ENCODE data around the gene KRT222. TPM values are rescaled to one million over a fixed set of nuclear protein-coding genes. Genes with fewer than 3 reads are reported as not detected.

The KRT222 gene
- total and polyA plus RNA-seq, 2 donors: 0.19 to 0.84 TPM

DNA sequence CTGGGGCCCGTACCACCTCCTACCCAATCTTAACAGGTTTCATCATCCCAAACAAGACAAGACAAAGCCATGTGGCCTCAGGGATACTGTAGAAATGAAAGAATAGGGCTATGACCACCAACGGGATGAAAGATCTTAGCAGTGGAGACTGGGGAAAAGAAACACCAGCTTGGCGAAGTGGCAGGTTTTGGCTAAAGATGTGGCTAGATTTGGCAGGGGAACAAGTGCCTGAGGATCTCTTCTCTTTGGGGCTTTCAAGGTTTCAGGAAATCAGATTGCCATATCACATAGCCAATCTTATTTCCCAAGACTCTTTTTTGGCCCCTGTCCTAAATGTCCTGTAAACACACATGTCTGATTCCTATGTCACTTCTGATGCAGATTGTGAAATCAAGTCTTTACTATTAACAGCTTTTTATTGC, 31.7 kb upstream of the KRT222 start:
- 71% methylated on average over 3 of the region's 3 CpGs for WGBS
- Histone ChIP-seq H3K27ac (ENCODE audit: low read depth in 1 of 2, low read length in 1 of 2) (peak overlapping the region in 1 of 2 donors; percentile 8), H3K9me3 (ENCODE audit: control insufficient read depth in 2 of 2, insufficient read depth in 1 of 2, low read length in 1 of 2) (no peaks in the 10 kb centered on the region)

DNA sequence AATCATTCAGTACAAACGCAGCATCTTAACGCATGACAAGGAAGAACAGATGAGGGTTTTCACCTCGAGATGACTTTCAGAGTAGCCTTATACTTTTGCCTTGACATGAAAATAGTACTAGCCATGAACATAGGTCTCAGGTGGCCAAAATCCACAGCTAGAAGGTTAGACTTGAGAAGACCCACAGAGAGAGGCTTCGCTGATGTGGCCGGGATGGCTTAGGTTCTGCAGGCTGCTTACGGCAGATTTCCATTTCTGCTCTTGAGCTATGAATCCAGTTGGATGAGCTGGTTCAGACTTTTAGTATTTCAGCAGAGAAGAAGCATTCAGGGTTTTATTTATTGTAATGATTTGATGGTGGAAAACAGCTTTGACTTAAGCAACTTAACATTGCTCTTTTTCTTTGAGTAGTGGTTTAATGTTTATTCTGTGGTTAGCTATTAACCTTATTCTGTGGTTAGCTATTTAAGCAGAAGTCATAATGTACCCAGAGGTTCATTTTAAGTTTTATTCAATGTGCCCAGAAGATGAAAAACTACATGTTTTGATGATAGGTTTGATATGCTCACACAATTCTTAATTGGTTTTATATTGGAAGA, 31.0 kb upstream of the KRT222 start:
- DNase-seq (ENCODE audit: low read depth in 6 of 9, low spot score in 9 of 9): no peak
- Histone ChIP-seq H3K36me3 (ENCODE audit: control insufficient read depth in 2 of 2, insufficient read depth in 2 of 2, low read length in 1 of 2) (no peaks in the 10 kb centered on the region), H3K27me3 (ENCODE audit: control insufficient read depth in 2 of 2, insufficient read depth in 1 of 2, low read length in 1 of 2) (peaks cover 0 to 8% of the 10 kb centered on the region in 2 donors), H3K4me1 (ENCODE audit: control insufficient read depth in 2 of 2, insufficient read depth in 2 of 2, low read length in 2 of 2) (no peaks in the 10 kb centered on the region), H3K9me3 (ENCODE audit: control insufficient read depth in 2 of 2, insufficient read depth in 1 of 2, low read length in 1 of 2) (no peaks in the 10 kb centered on the region), H3K27ac (ENCODE audit: low read depth in 1 of 2, low read length in 1 of 2) (no peak overlapping the region), H3K4me3 (ENCODE audit: low read length in 2 of 2) (no peak overlapping the region)
- WGBS: 95% methylated on average over 6 of the region's 6 CpGs

More for the DNA sequence above, 31.7 kb upstream of the KRT222 start:
- no peaks in the 10 kb centered on the region for H3K4me1 ChIP-seq (ENCODE audit: control insufficient read depth in 2 of 2, insufficient read depth in 2 of 2, low read length in 2 of 2)
- H3K4me3 ChIP-seq (ENCODE audit: low read length in 2 of 2): no peak overlapping the region
- peaks cover 0 to 9% of the 10 kb centered on the region in 2 donors for H3K27me3 ChIP-seq (ENCODE audit: control insufficient read depth in 2 of 2, insufficient read depth in 1 of 2, low read length in 1 of 2)
- H3K36me3 ChIP-seq (ENCODE audit: control insufficient read depth in 2 of 2, insufficient read depth in 2 of 2, low read length in 1 of 2): no peaks in the 10 kb centered on the region
- DNase-seq (ENCODE audit: low read depth in 6 of 9, low spot score in 9 of 9): peak in 1 of 9 donors; percentile 3

DNA sequence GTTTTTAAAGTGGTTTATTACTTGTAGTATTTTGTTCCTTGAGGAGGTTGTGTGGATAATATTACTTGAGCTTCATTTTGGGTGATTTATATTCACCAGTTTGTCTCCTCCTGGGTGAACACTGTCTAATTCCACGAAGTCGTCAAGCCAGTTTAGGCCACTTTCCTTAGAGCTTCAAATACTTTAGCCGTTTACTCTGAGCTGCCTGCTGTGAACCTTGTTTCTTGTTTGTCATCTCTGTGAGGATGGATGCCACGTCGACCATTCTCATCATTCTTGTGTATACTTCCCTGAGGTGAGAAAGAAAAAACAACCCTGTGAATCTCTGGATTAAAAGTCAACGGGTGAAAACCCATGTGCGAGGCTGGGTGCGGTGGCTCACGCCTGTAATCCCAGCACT, 29.6 kb upstream of the KRT222 start:
- Histone ChIP-seq H3K4me3 (ENCODE audit: low read length in 2 of 2) (no peak overlapping the region), H3K36me3 (ENCODE audit: control insufficient read depth in 2 of 2, insufficient read depth in 2 of 2, low read length in 1 of 2) (no peaks in the 10 kb centered on the region), H3K27ac (ENCODE audit: low read depth in 1 of 2, low read length in 1 of 2) (no peak overlapping the region), H3K27me3 (ENCODE audit: control insufficient read depth in 2 of 2, insufficient read depth in 1 of 2, low read length in 1 of 2) (peaks cover 0 to 6% of the 10 kb centered on the region in 2 donors), H3K9me3 (ENCODE audit: control insufficient read depth in 2 of 2, insufficient read depth in 1 of 2, low read length in 1 of 2) (no peaks in the 10 kb centered on the region), H3K4me1 (ENCODE audit: control insufficient read depth in 2 of 2, insufficient read depth in 2 of 2, low read length in 2 of 2) (no peaks in the 10 kb centered on the region)
- WGBS: 85% methylated on average over 9 of the region's 9 CpGs
- DNase-seq (ENCODE audit: low read depth in 6 of 9, low spot score in 9 of 9): no peak

DNA sequence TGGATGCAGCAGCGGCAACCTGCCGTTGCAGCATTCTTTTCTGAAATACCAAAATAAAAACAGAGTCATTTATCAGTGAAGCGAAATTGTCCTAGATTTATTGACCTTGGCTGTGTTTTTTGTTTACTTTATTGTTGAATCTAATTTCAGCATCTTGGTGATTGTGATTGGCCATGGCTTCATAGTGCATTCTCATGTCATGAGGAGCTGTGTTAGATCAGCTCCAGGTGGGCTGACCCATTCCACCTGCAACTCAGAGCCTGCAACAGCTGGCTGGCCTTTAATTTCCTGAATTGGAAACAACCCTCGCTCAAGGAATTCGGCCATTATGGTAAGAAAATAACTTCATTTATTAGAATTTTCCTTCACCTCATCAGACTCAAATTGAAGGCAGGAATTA, 22.1 kb upstream of the KRT222 start:
- no peak for DNase-seq (ENCODE audit: low read depth in 6 of 9, low spot score in 9 of 9)
- no peaks in the 10 kb centered on the region for H3K9me3 ChIP-seq (ENCODE audit: control insufficient read depth in 2 of 2, insufficient read depth in 1 of 2, low read length in 1 of 2)
- H3K4me1 ChIP-seq (ENCODE audit: control insufficient read depth in 2 of 2, insufficient read depth in 2 of 2, low read length in 2 of 2): no peaks in the 10 kb centered on the region
- H3K27ac ChIP-seq (ENCODE audit: low read depth in 1 of 2, low read length in 1 of 2): no peak overlapping the region
- H3K4me3 ChIP-seq (ENCODE audit: low read length in 2 of 2): no peak overlapping the region
- H3K27me3 ChIP-seq (ENCODE audit: control insufficient read depth in 2 of 2, insufficient read depth in 1 of 2, low read length in 1 of 2): no peaks in the 10 kb centered on the region
- no peaks in the 10 kb centered on the region for H3K36me3 ChIP-seq (ENCODE audit: control insufficient read depth in 2 of 2, insufficient read depth in 2 of 2, low read length in 1 of 2)
- whole genome bisulfite sequencing: 92% methylated on average over 5 of the region's 5 CpGs

DNA sequence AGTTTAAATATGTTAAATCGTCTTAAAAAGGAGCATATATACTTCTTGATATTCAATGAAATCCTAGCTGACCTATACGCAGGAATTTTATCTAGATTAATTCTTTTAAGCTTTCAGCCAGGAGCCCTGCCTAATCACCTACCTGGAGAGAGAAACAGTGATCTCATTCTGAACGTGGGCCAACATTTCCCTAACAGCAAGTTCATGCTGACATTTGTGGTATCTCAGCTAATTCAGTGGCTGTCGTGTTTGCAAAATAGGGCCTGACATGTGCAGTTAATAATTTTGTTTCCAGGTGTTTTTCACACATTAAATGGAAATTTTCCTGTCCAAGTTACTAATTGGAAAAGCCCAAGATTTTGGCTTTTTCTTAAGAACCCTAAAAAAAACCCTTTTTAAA, 21.2 kb upstream of the KRT222 start:
- H3K27ac ChIP-seq (ENCODE audit: low read depth in 1 of 2, low read length in 1 of 2): no peak overlapping the region
- H3K36me3 ChIP-seq (ENCODE audit: control insufficient read depth in 2 of 2, insufficient read depth in 2 of 2, low read length in 1 of 2): no peaks in the 10 kb centered on the region
- no peak for DNase-seq (ENCODE audit: low read depth in 6 of 9, low spot score in 9 of 9)
- 84% methylated on average over 4 of the region's 4 CpGs for WGBS
- H3K4me3 ChIP-seq (ENCODE audit: low read length in 2 of 2): no peak overlapping the region
- H3K9me3 ChIP-seq (ENCODE audit: control insufficient read depth in 2 of 2, insufficient read depth in 1 of 2, low read length in 1 of 2): no peaks in the 10 kb centered on the region
- peaks cover 0 to 2% of the 10 kb centered on the region in 2 donors for H3K27me3 ChIP-seq (ENCODE audit: control insufficient read depth in 2 of 2, insufficient read depth in 1 of 2, low read length in 1 of 2)
- no peaks in the 10 kb centered on the region for H3K4me1 ChIP-seq (ENCODE audit: control insufficient read depth in 2 of 2, insufficient read depth in 2 of 2, low read length in 2 of 2)

DNA sequence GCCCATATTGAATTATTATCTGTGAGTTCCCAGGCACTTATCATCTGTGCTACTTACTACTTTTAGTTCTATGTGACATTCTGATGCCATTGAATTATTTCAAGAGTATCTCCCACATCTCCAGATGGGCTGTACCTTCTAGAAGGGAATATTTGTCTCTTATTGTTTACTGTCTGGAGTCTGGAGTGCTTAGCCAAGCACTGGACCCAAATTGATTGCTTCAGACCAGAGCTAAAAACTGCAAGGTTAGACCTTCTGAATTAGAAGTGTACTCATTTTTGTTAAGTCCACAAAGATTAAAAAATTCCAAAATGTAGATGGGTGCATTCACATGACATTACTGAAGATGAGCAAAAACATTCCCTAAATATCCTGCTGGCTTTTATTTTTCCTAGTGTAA, 16.0 kb upstream of the KRT222 start:
- Histone ChIP-seq H3K27me3 (ENCODE audit: control insufficient read depth in 2 of 2, insufficient read depth in 1 of 2, low read length in 1 of 2) (peaks cover under 1 to 15% of the 10 kb centered on the region in 2 donors), H3K4me3 (ENCODE audit: low read length in 2 of 2) (no peak overlapping the region), H3K4me1 (ENCODE audit: control insufficient read depth in 2 of 2, insufficient read depth in 2 of 2, low read length in 2 of 2) (no peaks in the 10 kb centered on the region), H3K36me3 (ENCODE audit: control insufficient read depth in 2 of 2, insufficient read depth in 2 of 2, low read length in 1 of 2) (no peaks in the 10 kb centered on the region), H3K9me3 (ENCODE audit: control insufficient read depth in 2 of 2, insufficient read depth in 1 of 2, low read length in 1 of 2) (no peaks in the 10 kb centered on the region), H3K27ac (ENCODE audit: low read depth in 1 of 2, low read length in 1 of 2) (no peak overlapping the region)
- no peak for DNase-seq (ENCODE audit: low read depth in 6 of 9, low spot score in 9 of 9)

DNA sequence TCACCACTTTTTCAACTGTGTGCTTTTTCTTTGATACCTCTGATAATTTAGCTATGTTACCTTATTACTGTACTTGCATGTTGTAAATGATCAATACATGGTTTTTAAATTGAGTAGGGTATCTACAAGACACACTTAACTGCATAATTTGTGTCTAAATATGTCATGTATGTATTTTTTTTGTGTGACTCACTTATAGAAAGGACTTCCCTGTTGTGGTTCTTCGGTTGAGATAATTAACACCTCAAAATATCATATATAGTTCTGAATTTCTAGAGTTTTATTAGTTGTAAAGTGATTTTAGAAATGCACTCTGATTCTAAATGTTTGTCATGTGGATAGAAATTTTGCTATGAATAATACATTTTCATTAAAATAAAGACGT, 14.5 kb upstream of the KRT222 start:
- H3K4me1 ChIP-seq (ENCODE audit: control insufficient read depth in 2 of 2, insufficient read depth in 2 of 2, low read length in 2 of 2): no peaks in the 10 kb centered on the region
- no peak overlapping the region for H3K4me3 ChIP-seq (ENCODE audit: low read length in 2 of 2)
- peaks cover 3 to 21% of the 10 kb centered on the region in 2 donors for H3K27me3 ChIP-seq (ENCODE audit: control insufficient read depth in 2 of 2, insufficient read depth in 1 of 2, low read length in 1 of 2)
- H3K9me3 ChIP-seq (ENCODE audit: control insufficient read depth in 2 of 2, insufficient read depth in 1 of 2, low read length in 1 of 2): no peaks in the 10 kb centered on the region
- no peak for DNase-seq (ENCODE audit: low read depth in 6 of 9, low spot score in 9 of 9)
- H3K27ac ChIP-seq (ENCODE audit: low read depth in 1 of 2, low read length in 1 of 2): no peak overlapping the region
- no peaks in the 10 kb centered on the region for H3K36me3 ChIP-seq (ENCODE audit: control insufficient read depth in 2 of 2, insufficient read depth in 2 of 2, low read length in 1 of 2)
- WGBS: 95% methylated on average over 2 of the region's 2 CpGs

DNA sequence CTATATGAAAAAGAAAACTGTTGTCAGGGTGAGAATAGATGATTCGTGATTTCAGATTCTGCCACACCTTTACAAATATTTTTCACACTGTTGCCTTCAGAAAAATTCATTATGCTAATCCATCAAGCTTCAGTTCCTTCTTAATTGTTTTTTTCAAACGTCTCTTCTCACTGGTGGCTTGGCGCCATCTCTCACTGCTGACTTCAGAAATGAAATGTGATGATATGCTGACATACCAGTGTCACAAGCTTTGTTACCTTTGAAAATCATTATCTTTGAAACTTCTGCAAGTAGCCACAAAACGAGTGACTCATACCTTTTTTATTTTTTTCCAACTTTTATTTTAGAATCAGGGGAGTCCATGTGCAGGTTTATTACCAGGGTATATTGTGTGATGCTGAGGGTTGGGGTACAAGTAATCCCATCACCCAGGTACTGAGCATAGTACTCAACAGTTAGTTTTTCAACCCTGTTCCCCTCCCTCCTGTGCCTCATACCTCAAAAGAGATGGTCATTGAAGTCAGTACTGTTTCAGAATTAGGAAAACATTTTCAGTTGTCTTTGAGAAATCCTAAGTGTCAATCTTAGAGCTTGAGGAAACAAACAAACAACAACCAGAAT, 14.0 kb upstream of the KRT222 start:
- peaks cover 3 to 25% of the 10 kb centered on the region in 2 donors for H3K27me3 ChIP-seq (ENCODE audit: control insufficient read depth in 2 of 2, insufficient read depth in 1 of 2, low read length in 1 of 2)
- no peak for DNase-seq (ENCODE audit: low read depth in 6 of 9, low spot score in 9 of 9)
- 66% methylated on average over 4 of the region's 4 CpGs for WGBS
- no peaks in the 10 kb centered on the region for H3K4me1 ChIP-seq (ENCODE audit: control insufficient read depth in 2 of 2, insufficient read depth in 2 of 2, low read length in 2 of 2)
- no peaks in the 10 kb centered on the region for H3K9me3 ChIP-seq (ENCODE audit: control insufficient read depth in 2 of 2, insufficient read depth in 1 of 2, low read length in 1 of 2)
- H3K36me3 ChIP-seq (ENCODE audit: control insufficient read depth in 2 of 2, insufficient read depth in 2 of 2, low read length in 1 of 2): no peaks in the 10 kb centered on the region
- no peak overlapping the region for H3K27ac ChIP-seq (ENCODE audit: low read depth in 1 of 2, low read length in 1 of 2)
- no peak overlapping the region for H3K4me3 ChIP-seq (ENCODE audit: low read length in 2 of 2)

DNA sequence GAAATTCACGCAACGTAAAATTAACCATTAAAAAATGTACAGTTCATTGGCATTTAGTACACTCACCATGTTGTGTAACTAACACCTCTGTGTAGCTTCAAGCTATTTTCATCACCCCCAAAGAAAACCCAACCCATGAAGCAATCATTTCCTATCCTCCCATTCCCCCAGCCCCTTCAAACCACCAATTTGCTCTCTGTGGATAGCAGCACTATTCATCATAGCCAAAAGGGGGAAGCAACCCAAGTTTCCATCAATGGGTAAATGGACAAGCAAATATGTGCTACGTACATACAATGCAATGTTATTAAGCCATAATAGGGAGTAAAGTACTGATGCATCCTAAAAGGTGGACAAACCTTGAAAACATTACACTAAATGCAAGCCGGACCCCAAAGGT, 10.9 kb upstream of the KRT222 start:
- H3K27me3 ChIP-seq (ENCODE audit: control insufficient read depth in 2 of 2, insufficient read depth in 1 of 2, low read length in 1 of 2): peaks cover 3 to 36% of the 10 kb centered on the region in 2 donors
- H3K9me3 ChIP-seq (ENCODE audit: control insufficient read depth in 2 of 2, insufficient read depth in 1 of 2, low read length in 1 of 2): no peaks in the 10 kb centered on the region
- H3K4me3 ChIP-seq (ENCODE audit: low read length in 2 of 2): no peak overlapping the region
- DNase-seq (ENCODE audit: low read depth in 6 of 9, low spot score in 9 of 9): no peak
- H3K27ac ChIP-seq (ENCODE audit: low read depth in 1 of 2, low read length in 1 of 2): no peak overlapping the region
- 87% methylated on average over 4 of the region's 4 CpGs for WGBS
- H3K4me1 ChIP-seq (ENCODE audit: control insufficient read depth in 2 of 2, insufficient read depth in 2 of 2, low read length in 2 of 2): no peaks in the 10 kb centered on the region
- no peaks in the 10 kb centered on the region for H3K36me3 ChIP-seq (ENCODE audit: control insufficient read depth in 2 of 2, insufficient read depth in 2 of 2, low read length in 1 of 2)

All from thymus (tissue), 11 donors.